H1 (cell line): ENCODE measurements around the gene PDGFB. TPM values are rescaled to one million over a fixed set of nuclear protein-coding genes. Genes with fewer than 3 reads are reported as not detected.
A peak's percentile ranks its signal among the peaks of the same experiment; 100 is the strongest.

ENCODE experiments used
- CTCF ChIA-PET: fragments of 300-600 bp; sonication (Branson Sonifier 250); formaldehyde crosslinking; loops from one replicate; lab custom pipeline; 2021; ENCODE audit not compliant: partially characterized antibody; lab: Charles Lee
- POLR2A ChIA-PET: fragments of 300-600 bp; sonication (Branson Sonifier 250); formaldehyde crosslinking; loops from one replicate; lab custom pipeline; 2021; ENCODE audit warnings: inconsistent platforms; ENCODE audit not compliant: partially characterized antibody; lab: Charles Lee
- DNase-seq, 2 experiments: peaks; one replicate each; pipeline versions ENCODE4 v3.0.0 to v3.0.0-alpha.2; 2010 to 2022; ENCODE audit warnings: low spot score in 2 of 2, low read depth in 1 of 2, mixed read lengths in 1 of 2
- FAIRE-seq: peaks from 2 replicates; lab custom pipeline; 2011; peaks lifted over from hg19 to GRCh38; lab: Jason Lieb, UNC
- H2AFZ ChIP-seq: 2 replicates; pipeline ENCODE4 v1.8.1; 2012; ENCODE audit warnings: low read length, inconsistent platforms
- H2AK5ac ChIP-seq: 2 replicates; pipeline ENCODE4 v1.6.1; 2013; ENCODE audit warnings: low read depth, low read length
- H2BK120ac ChIP-seq: replicated peaks from 2 replicates; pipeline ENCODE3; 2013; ENCODE audit warnings: low read depth, low read length, inconsistent platforms
- H2BK12ac ChIP-seq: 2 replicates; pipeline ENCODE4 v1.6.1; 2013; ENCODE audit warnings: low read depth, low read length
- H2BK15ac ChIP-seq: 2 replicates; pipeline ENCODE4 v1.6.1; 2013; ENCODE audit warnings: low read length
- H2BK20ac ChIP-seq: 2 replicates; pipeline ENCODE4 v1.6.1; 2013; ENCODE audit warnings: low read length
- H2BK5ac ChIP-seq: 2 replicates; pipeline ENCODE4 v1.6.1; 2013; ENCODE audit warnings: low read depth, low read length
- H3K14ac ChIP-seq: 2 replicates; pipeline ENCODE4 v1.6.1; 2013; ENCODE audit warnings: inconsistent platforms; ENCODE audit not compliant: insufficient read length
- H3K18ac ChIP-seq: 2 replicates; pipeline ENCODE4 v1.6.1; 2013; ENCODE audit warnings: low read length; ENCODE audit errors: extremely low read depth
- H3K23ac ChIP-seq: 2 replicates; pipeline ENCODE4 v1.6.1; 2013; ENCODE audit warnings: inconsistent platforms; ENCODE audit not compliant: insufficient read length
- H3K23me2 ChIP-seq: 2 replicates; pipeline ENCODE4 v1.6.1; 2013; ENCODE audit warnings: low read depth, low read length
- H3K27ac ChIP-seq: 2 replicates; pipeline ENCODE4 v1.6.1; 2011; ENCODE audit warnings: low read depth, low read length, inconsistent platforms
- H3K27me3 ChIP-seq, 4 experiments: replicated peaks in 1 of 4; 1 replicate in 1 of 4; 2 replicates in 3 of 4; pipeline versions ENCODE4 v1.6.1 to v1.8.1; 2011 to 2013; ENCODE audit warnings: low read length in 3 of 4, mild to moderate bottlenecking in 3 of 4, inconsistent platforms in 2 of 4, mixed read lengths in 2 of 4, moderate library complexity in 1 of 4; ENCODE audit not compliant: control insufficient read depth in 3 of 4, insufficient read depth in 3 of 4; ENCODE audit errors: extremely low read depth in 1 of 4
- H3K36me3 ChIP-seq, 4 experiments: 2 replicates each; pipeline versions ENCODE4 v1.6.1 to v1.8.1; 2011 to 2013; ENCODE audit warnings: mild to moderate bottlenecking in 4 of 4, low read length in 3 of 4, moderate library complexity in 2 of 4, control low read depth in 1 of 4, inconsistent platforms in 1 of 4; ENCODE audit not compliant: insufficient read depth in 4 of 4, control insufficient read depth in 2 of 4
- H3K4ac ChIP-seq: replicated peaks from 2 replicates; pipeline ENCODE3; 2013; ENCODE audit warnings: low read length, low read depth, mixed read lengths, inconsistent platforms; ENCODE audit not compliant: insufficient read length
- H3K4me1 ChIP-seq, 4 experiments: replicated peaks in 1 of 4; 1 replicate in 1 of 4; 2 replicates in 3 of 4; pipeline versions ENCODE4 v1.6.1 to v1.8.1; 2011 to 2013; ENCODE audit warnings: low read length in 3 of 4, inconsistent platforms in 2 of 4, mixed read lengths in 1 of 4; ENCODE audit not compliant: insufficient read depth in 4 of 4, control insufficient read depth in 3 of 4
- H3K4me2 ChIP-seq, 2 experiments: 2 replicates each; pipeline versions ENCODE4 v1.6.1 to v1.8.1; 2011 to 2013; ENCODE audit warnings: low read depth in 2 of 2, low read length in 2 of 2, control low read depth in 1 of 2, inconsistent platforms in 1 of 2, mild to moderate bottlenecking in 1 of 2; ENCODE audit not compliant: insufficient read depth in 1 of 2
- H3K4me3 ChIP-seq, 4 experiments: fragments of 200-600, 300-600 bp in 1 of 4; sonication (generic), shearing (Covaris generic), sonication (Bioruptor Twin) in 1 of 4; 2 replicates each; pipeline versions ENCODE4 v1.5.1 to v1.8.1; 2011 to 2016; ENCODE audit warnings: low read length in 4 of 4, low read depth in 3 of 4, control low read depth in 2 of 4, inconsistent platforms in 2 of 4, mild to moderate bottlenecking in 2 of 4, mixed read lengths in 1 of 4, moderate library complexity in 1 of 4; ENCODE audit not compliant: insufficient read depth in 2 of 4; ENCODE audit errors: extremely low read depth in 1 of 4
- H3K56ac ChIP-seq: replicated peaks from 2 replicates; pipeline ENCODE3; 2013; ENCODE audit warnings: low read depth, mild to moderate bottlenecking, mixed read lengths, low read length, inconsistent platforms; ENCODE audit not compliant: insufficient read length
- H3K79me1 ChIP-seq: 2 replicates; pipeline ENCODE4 v1.6.1; 2013; ENCODE audit warnings: low read depth, low read length, control low read depth
- H3K79me2 ChIP-seq, 2 experiments: 2 replicates each; pipeline versions ENCODE4 v1.6.1 to v1.8.1; 2012 to 2013; ENCODE audit warnings: low read length in 2 of 2, mild to moderate bottlenecking in 2 of 2, inconsistent platforms in 1 of 2; ENCODE audit not compliant: insufficient read depth in 2 of 2, control insufficient read depth in 1 of 2
- H3K9ac ChIP-seq, 4 experiments: replicated peaks in 1 of 4; 1 replicate in 1 of 4; 2 replicates in 3 of 4; pipeline versions ENCODE4 v1.6.1 to v1.8.1; 2011 to 2013; ENCODE audit warnings: low read depth in 3 of 4, low read length in 3 of 4, control low read depth in 2 of 4, mild to moderate bottlenecking in 2 of 4, moderate library complexity in 2 of 4, inconsistent platforms in 1 of 4; ENCODE audit errors: extremely low read depth in 1 of 4
- H3K9me3 ChIP-seq, 2 experiments: 2 replicates each; pipeline versions ENCODE4 v1.6.1 to v1.8.1; 2012 to 2013; ENCODE audit warnings: mild to moderate bottlenecking in 2 of 2, moderate library complexity in 2 of 2, control low read depth in 1 of 2, inconsistent platforms in 1 of 2, low read depth in 1 of 2, low read length in 1 of 2, mixed read lengths in 1 of 2; ENCODE audit not compliant: insufficient read depth in 2 of 2
- H4K20me1 ChIP-seq, 2 experiments: replicated peaks in 1 of 2; 2 replicates each; pipeline versions ENCODE3 to v1.8.1; 2011 to 2013; ENCODE audit warnings: inconsistent platforms in 2 of 2, low read length in 2 of 2, mild to moderate bottlenecking in 1 of 2; ENCODE audit not compliant: insufficient read depth in 2 of 2, control insufficient read depth in 1 of 2
- H4K5ac ChIP-seq: 2 replicates; pipeline ENCODE4 v1.6.1; 2013; ENCODE audit warnings: low read length, low read depth, mixed read lengths, inconsistent platforms; ENCODE audit not compliant: insufficient read length
- H4K8ac ChIP-seq: 2 replicates; pipeline ENCODE4 v1.8.0; 2013; ENCODE audit warnings: mild to moderate bottlenecking, moderate library complexity, low read length, inconsistent platforms; ENCODE audit not compliant: insufficient read depth; ENCODE audit errors: extremely low read depth
- H4K91ac ChIP-seq: replicated peaks from 2 replicates; pipeline ENCODE3; 2013; ENCODE audit warnings: low read length, mixed read lengths, inconsistent platforms; ENCODE audit not compliant: insufficient read length
- BACH1 ChIP-seq: IDR thresholded peaks from 2 replicates; pipeline ENCODE4 v1.6.1; 2012; ENCODE audit warnings: low read length, improper control_type of control experiment
- CHD1 ChIP-seq: IDR thresholded peaks from 2 replicates; pipeline ENCODE4 v1.6.1; 2012; ENCODE audit warnings: low read depth, low read length, improper control_type of control experiment
- EP300 ChIP-seq, 2 experiments: IDR thresholded peaks; 1 replicate in 1 of 2; 2 replicates in 1 of 2; pipeline ENCODE4 v1.6.1; 2011 to 2012; ENCODE audit warnings: low read depth in 2 of 2, low read length in 2 of 2, mild to moderate bottlenecking in 2 of 2, borderline replicate concordance in 1 of 2, inconsistent platforms in 1 of 2, moderate library complexity in 1 of 2
- HDAC6 ChIP-seq: IDR thresholded peaks from one replicate; pipeline ENCODE4 v1.7.1; 2012; ENCODE audit warnings: low read depth, mild to moderate bottlenecking, inconsistent platforms, low read length, moderate library complexity
- KDM5A ChIP-seq: fragments of 200-600 bp; IDR thresholded peaks from 2 replicates; pipeline ENCODE4 v1.7.1; 2012; ENCODE audit warnings: mild to moderate bottlenecking, low read length, inconsistent platforms, mixed read lengths
- NRF1 ChIP-seq: IDR thresholded peaks from 2 replicates; pipeline ENCODE4 v1.6.1; 2011; ENCODE audit warnings: mild to moderate bottlenecking, low read depth, low read length, improper control_type of control experiment
- RXRA ChIP-seq: IDR thresholded peaks from 2 replicates; pipeline ENCODE4 v1.6.1; 2011; ENCODE audit warnings: low read depth, mild to moderate bottlenecking, low read length, moderate library complexity; ENCODE audit not compliant: insufficient read depth
- SIX5 ChIP-seq: IDR thresholded peaks from 2 replicates; pipeline ENCODE4 v1.6.1; 2011; ENCODE audit warnings: mild to moderate bottlenecking, low read depth, low read length
- SP1 ChIP-seq: IDR thresholded peaks from 2 replicates; pipeline ENCODE4 v1.6.1; 2011; ENCODE audit warnings: low read depth, low read length
- SP2 ChIP-seq: IDR thresholded peaks from 2 replicates; pipeline ENCODE4 v1.6.1; 2012; ENCODE audit warnings: mild to moderate bottlenecking, low read length, inconsistent platforms
- TAF1 ChIP-seq: IDR thresholded peaks from 2 replicates; pipeline ENCODE4 v1.6.1; 2011; ENCODE audit warnings: mild to moderate bottlenecking, low read depth, low read length
- TAF7 ChIP-seq: optimal IDR thresholded peaks from 2 replicates; pipeline ENCODE3; 2011; ENCODE audit warnings: low read depth, mild to moderate bottlenecking, inconsistent platforms, low read length, moderate library complexity, borderline replicate concordance
- USF2 ChIP-seq: IDR thresholded peaks from 2 replicates; pipeline ENCODE4 v1.6.1; 2011; ENCODE audit warnings: low read length, improper control_type of control experiment
- WGBS, 2 experiments: shearing (Covaris generic) in 1 of 2; methylation state at CpG; one replicate each; pipeline versions ENCODE4 v1.1.6 to v1.1.7; 2013 to 2015; ENCODE audit warnings: low lambda C conversion rate in 2 of 2, mixed read lengths in 2 of 2, inconsistent platforms in 1 of 2, low coverage in 1 of 2, missing lambda C conversion rate in 1 of 2; ENCODE audit not compliant: insufficient replicate concordance in 2 of 2, insufficient coverage in 1 of 2, insufficient read length in 1 of 2; ENCODE audit errors: extremely low coverage in 1 of 2, missing lambda C conversion rate in 1 of 2; 5-methylcytosine and 5-hydroxymethylcytosine counted together
- polyA plus RNA-seq, 7 experiments: library from polyadenylated mRNA; depleted of rRNA in 3 of 7; stranded (reverse) in 5 of 7; unstranded in 2 of 7; fragments of >200 nt in 5 of 7; fragments of 200-250 nt in 2 of 7; gene quantifications; 1 replicate in 5 of 7; 2 replicates in 1 of 7; 4 replicates in 1 of 7; pipeline versions ENCODE4 v1.2.1 to v1.2.3, GENCODE V29; 2011 to 2013; ENCODE audit warnings: missing spikeins in 2 of 7, mixed read lengths in 2 of 7
- total RNA-seq: library from RNA; stranded (reverse); fragmentation: NEBNext Ultra II Directional; extraction: Animal tissue kit (Norgen Biotek cat#: 25700); gene quantifications from 2 replicates; pipeline ENCODE4 v1.2.1, GENCODE V29; 2021

The PDGFB gene
- total and polyA plus RNA-seq, 2 of the 8 experiments (the other 6 are each of a cell fraction or from before 2014, with no cell fraction given): 3.9 to 8.5 TPM

- no peak overlapping the region for H3K4me3 ChIP-seq
- H3K14ac ChIP-seq: no peak overlapping the region
- 88% methylated on average over 7 of the region's 7 CpGs; no CpG with 5 or more reads in 1 of the 2 experiments for WGBS, 2 experiments
- no peaks in the 10 kb centered on the region for H3K36me3 ChIP-seq
- H2BK5ac ChIP-seq: peak overlapping the region; percentile 44; the same call in 1 of the 2 replicates
- no peaks in the 10 kb centered on the region for H3K79me1 ChIP-seq
- POLR2A ChIA-PET: interaction anchor here (0.6 to 37.3 kb wide), 5 partner anchors 10 to 110 kb away, joined by 3 to 692 read pairs (median 3); partner anchors contain the start of gene RPL3
- H2AK5ac ChIP-seq: no peak overlapping the region; the same call in 1 of the 2 replicates
- H4K91ac ChIP-seq: peak overlapping the region; percentile 49
- peak overlapping the region; percentile 20; the same call in 1 of the 2 replicates for H2BK15ac ChIP-seq
- DNase-seq: no peak
- no peaks in the 10 kb centered on the region for H3K79me2 ChIP-seq
- peak overlapping the region; percentile 35; the same call in 1 of the 2 replicates for H2BK12ac ChIP-seq
- H3K4me2 ChIP-seq: no peak overlapping the region
- no peak for FAIRE-seq
- no peak overlapping the region for H2BK120ac ChIP-seq
- H3K18ac ChIP-seq: 0 out of 2 replicates have a peak overlapping the region, but pooled peaks have one; percentile 19
- 0 out of 2 replicates have a peak overlapping the region, but pooled peaks have one; percentile 36 for H4K8ac ChIP-seq
- no peak overlapping the region for H4K5ac ChIP-seq
- CTCF ChIA-PET: interaction anchor here (0.8 to 2.3 kb wide), 8 partner anchors 11 to 145 kb away, joined by 3 to 14 read pairs (median 3); no protein-coding TSS in a partner anchor
- H3K4me1 ChIP-seq: peaks cover 0 to 14% (median 7%) of the 10 kb centered on the region in 4 experiments; a peak in 6 of 7 replicates
- no peaks in the 10 kb centered on the region for H3K23me2 ChIP-seq
- H3K56ac ChIP-seq: no peak overlapping the region
- H4K20me1 ChIP-seq: no peaks in the 10 kb centered on the region
- H2BK20ac ChIP-seq: no peak overlapping the region
- H3K23ac ChIP-seq: no peak overlapping the region
- peaks cover 3 to 7% of the 10 kb centered on the region in 2 experiments; a peak in 2 of 4 replicates for H3K9me3 ChIP-seq
- H3K9ac ChIP-seq: no peak overlapping the region
- H3K27me3 ChIP-seq: no peaks in the 10 kb centered on the region
- H3K27ac ChIP-seq: no peak overlapping the region
- no peak overlapping the region for H2AFZ ChIP-seq
- H3K4ac ChIP-seq: no peak overlapping the region
- no peak for TF ChIP-seq TAF1
- TF ChIP-seq HDAC6: no peak
- TF ChIP-seq BACH1: no peak
- no peak for TF ChIP-seq NRF1
- TF ChIP-seq EP300 (IDR thresholded peaks at IDR 0.05; ENCODE audit: borderline replicate concordance in 1 of 2, low read depth in 2 of 2, low read length in 2 of 2): no peak
- TF ChIP-seq SIX5: no peak
- no peak for TF ChIP-seq CHD1
- no peak for TF ChIP-seq SP1
- no peak for TF ChIP-seq TAF7
- no peak for TF ChIP-seq SP2
- no peak for TF ChIP-seq USF2
- TF ChIP-seq RXRA: no peak
- no peak for TF ChIP-seq KDM5A
These were observed 35.5 kb upstream of the PDGFB start for GRCh38 chr22:39280250-39280649.
